Activated CD8-positive, alpha-beta memory T cell treated with anti-CD3 and anti-CD28 coated beads, Interleukin-2, amount 50 U/mL, for 1 hour (primary cell): Measurements from ENCODE around the gene RASGEF1C.

Experiments
- DNase-seq: peaks from one replicate; pipeline ENCODE4 v3.0.0-alpha.2; 2020; ENCODE audit errors: extremely low read depth

Gene RASGEF1C

GRCh38 chr5:180159756-180160155, 49.3 kb downstream of the RASGEF1C start:
- no peak for DNase-seq

- DNase-seq, result no peak
These were observed 51.1 kb downstream of the RASGEF1C start for GRCh38 chr5:180157866-180158265.

- no peak for DNase-seq
These were observed 52.9 kb downstream of the RASGEF1C start for GRCh38 chr5:180156141-180156540.

DNA sequence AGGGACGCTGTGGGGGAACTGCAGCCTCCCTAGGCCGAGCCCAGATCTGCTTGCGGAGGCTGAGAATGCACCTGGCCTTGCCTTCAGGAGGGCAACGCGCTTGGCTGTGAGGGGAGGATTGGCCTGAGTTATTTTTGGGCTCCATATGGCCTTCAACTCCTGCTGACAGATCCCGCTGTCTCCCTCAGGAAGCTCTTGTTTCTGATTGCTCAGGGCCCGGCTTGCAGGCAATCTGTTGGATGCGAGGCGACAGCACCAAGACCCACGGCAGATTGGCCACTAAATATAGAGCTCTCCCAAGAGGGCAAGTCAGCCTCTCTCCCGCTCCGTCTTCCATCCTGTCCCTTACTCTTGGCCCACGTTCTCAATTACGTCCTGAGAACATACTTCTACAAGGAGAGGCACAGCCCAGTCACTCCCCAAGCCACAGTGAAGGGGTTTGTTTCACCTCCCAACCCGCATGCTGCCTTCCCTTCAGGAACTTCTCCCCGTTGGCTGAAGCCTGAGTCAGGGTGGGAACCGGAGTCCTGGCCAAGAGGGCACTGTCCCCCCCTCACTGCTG, 53.6 kb downstream of the RASGEF1C start:
- DNase-seq, result no peak

DNA sequence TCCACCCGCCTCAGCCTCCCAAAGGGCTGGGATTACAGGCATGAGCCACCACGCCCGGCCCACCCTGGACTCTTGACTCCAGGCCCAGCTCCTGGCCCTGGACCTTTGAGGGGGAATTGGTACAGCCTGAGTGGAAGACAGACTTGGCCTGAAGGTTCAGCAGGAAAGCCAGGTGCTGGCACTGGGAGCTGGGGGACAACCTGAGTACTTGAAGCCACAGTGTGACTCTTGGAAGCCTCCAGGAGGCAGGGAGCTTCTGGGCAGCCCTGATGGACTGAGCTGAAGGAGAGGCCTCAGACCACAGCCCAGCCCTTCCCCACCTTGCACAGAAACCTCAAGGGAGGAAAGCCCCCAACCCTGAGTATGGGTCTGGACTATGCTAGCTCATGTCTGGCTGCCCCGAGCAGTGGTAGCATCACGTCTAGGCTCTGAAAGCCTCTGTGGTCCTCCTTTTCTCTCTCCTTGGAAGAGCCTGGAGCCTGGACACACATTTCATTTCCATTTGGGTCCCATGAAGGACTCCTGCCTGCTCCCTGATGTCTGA, 54.1 kb downstream of the RASGEF1C start:
- no peak for DNase-seq

DNA sequence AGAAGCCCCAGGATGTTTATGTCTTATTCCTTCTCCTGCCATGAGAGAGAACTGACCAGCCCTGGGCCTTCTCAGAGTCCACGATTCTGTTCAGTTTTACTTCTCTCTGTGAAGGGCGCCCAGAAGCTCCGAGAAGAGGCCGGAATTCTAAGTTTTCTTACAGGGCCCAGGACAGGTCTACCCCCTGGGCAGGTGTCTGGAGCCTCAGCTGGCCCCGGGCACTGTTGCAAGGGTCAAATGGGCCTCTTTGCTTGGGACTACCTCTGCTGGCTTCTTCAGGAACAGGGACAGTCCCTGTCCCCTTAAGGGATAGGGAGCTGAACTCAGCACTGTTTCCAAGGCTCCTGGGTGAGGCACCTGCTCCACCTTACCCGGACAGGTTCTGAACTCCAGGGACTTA, 55.0 kb downstream of the RASGEF1C start:
- DNase-seq, result no peak

DNA sequence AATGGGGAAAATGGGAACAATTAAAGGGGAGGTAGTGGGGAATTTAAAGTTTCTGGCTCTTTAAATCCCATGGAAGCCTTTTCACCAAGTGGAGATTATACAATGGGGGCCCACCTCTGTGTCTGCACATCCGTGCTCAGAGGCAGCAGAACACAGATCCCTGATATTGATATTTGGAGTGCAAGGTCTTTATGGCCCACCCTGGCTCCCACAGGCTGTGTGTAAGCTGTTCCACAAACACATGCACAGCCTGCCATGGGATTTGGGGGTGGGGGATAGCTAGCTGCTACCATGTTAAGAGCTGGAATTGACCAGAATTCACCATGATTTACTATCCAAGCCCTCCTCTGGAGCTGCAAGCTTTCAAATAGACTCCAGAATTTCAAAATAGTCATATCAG, 55.9 kb downstream of the RASGEF1C start:
- no peak for DNase-seq

DNA sequence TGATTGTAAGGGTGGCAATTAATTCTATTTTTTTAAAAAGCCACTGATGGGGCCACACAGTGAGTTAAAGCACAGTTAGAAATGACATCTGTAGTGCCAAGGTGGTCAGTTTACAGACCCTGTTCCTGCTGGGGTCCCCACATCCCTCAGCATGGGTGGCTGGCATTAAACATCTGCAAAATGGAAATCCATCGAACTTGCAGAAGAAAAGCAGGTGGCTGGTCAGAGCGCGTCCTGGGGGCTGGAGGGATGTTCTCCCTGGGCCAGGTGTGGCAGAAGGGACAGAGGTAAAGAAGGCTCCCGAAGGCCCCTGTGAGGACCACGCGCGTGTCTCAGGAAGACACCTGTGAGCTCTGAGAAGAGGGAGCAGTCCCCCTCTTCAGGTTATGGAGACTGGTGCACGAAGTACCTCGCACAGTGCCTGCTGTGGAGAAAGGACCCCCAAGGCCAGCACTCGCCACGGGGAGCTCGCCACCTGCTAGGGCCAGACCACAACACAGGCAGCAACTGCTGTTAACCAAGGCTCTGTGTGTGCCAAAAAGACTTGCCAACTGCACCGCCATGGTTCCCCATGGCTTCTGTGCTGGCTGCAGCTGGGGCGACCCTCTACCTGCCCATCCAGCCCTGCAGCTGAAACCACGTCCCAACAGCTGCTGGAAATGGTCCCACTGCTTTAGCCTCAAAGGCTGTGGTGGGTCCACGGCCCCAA, 65.2 kb downstream of the RASGEF1C start:
- DNase-seq, result no peak

GRCh38 chr5:180142824-180143610, 66.0 kb downstream of the RASGEF1C start:
- DNase-seq, result no peak

- DNase-seq, result no peak
These were observed 66.8 kb downstream of the RASGEF1C start for GRCh38 chr5:180142021-180142765.

- no peak for DNase-seq
These were observed 67.8 kb downstream of the RASGEF1C start for GRCh38 chr5:180141068-180141660.

- DNase-seq, result no peak
These were observed 68.4 kb downstream of the RASGEF1C start for GRCh38 chr5:180140571-180140970.

GRCh38 chr5:180140079-180140554, 68.9 kb downstream of the RASGEF1C start:
- DNase-seq, result no peak

- DNase-seq, result no peak
These were observed 69.3 kb downstream of the RASGEF1C start for GRCh38 chr5:180139731-180140055.

GRCh38 chr5:180138976-180139730, 69.9 kb downstream of the RASGEF1C start:
- no peak for DNase-seq

DNA sequence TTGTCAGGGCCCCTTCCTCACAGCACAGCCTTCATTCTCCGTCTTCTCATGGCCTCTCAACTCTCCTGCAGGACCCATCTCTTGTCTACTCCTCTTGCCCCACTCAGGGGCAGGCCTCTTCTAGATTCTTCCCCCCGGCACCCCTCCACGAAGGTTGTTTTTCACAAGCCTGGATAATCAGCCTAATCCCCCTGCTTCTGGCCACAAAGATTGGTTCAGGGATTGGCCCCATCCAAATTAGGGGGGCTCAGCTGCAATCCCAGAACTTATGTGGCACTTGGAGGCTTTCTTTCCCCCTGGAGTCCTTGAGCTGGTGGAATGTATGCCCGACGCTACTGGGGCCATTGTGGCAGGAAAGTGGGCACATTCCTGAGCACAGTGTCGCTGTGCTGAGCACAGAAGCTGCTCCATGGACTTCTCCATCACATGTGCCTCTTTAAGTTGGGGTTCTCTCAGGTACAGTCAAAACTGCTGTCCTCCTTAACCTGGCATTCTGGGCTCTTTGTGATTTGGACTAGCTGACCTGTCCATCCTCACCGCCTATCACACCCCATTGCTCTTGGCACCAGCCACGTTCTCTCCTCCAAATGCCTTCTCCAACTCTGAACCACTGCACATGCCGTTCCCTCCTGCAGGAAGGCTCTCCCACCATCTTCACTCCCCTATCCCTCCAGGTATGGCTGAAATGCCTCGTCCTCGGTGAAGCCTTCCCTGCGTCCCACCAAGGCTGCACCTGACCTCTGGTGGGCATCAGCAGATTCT, 70.6 kb downstream of the RASGEF1C start:
- no peak for DNase-seq

GRCh38 chr5:180137401-180138213, 71.4 kb downstream of the RASGEF1C start:
- no peak for DNase-seq

GRCh38 chr5:180136630-180137381, 72.2 kb downstream of the RASGEF1C start:
- DNase-seq, result no peak
